Measurements from ENCODE around the gene WDR33.

Gene WDR33

GRCh38 chr2:127654084-127654837 is 156.7 kb downstream of the WDR33 start:
- no peak for ATAC-seq
- TF ChIP-seq BACH2 (CRISPR knock-in tag; IDR thresholded peaks at IDR 0.05; ENCODE audit: borderline replicate concordance) (no peak), OSR1 (CRISPR knock-in tag; IDR thresholded peaks at IDR 0.05) (no peak), RARB (CRISPR knock-in tag; IDR thresholded peaks at IDR 0.05) (no peak), ESRRG (CRISPR knock-in tag; IDR thresholded peaks at IDR 0.05) (no peak), ZFP3 (CRISPR knock-in tag; IDR thresholded peaks at IDR 0.05) (no peak), CSDC2 (CRISPR knock-in tag; IDR thresholded peaks at IDR 0.05) (no peak), ZNF8 (CRISPR knock-in tag; IDR thresholded peaks at IDR 0.05) (no peak), TCF4 (CRISPR knock-in tag; IDR thresholded peaks at IDR 0.05; ENCODE audit: borderline replicate concordance) (no peak), PPARA (CRISPR knock-in tag; IDR thresholded peaks at IDR 0.05; ENCODE audit: borderline replicate concordance) (no peak), POU6F1 (CRISPR knock-in tag; IDR thresholded peaks at IDR 0.05; ENCODE audit: borderline replicate concordance, low read depth) (no peak), ZNF565 (CRISPR knock-in tag; conservative IDR thresholded peaks at IDR 0.05; ENCODE audit: low read depth) (no peak), CSRNP3 (CRISPR knock-in tag; IDR thresholded peaks at IDR 0.05) (no peak), TOX (CRISPR knock-in tag; IDR thresholded peaks at IDR 0.05; ENCODE audit: borderline replicate concordance) (no peak), ZNF70 (CRISPR knock-in tag; IDR thresholded peaks at IDR 0.05) (no peak), ZFP30 (CRISPR knock-in tag; IDR thresholded peaks at IDR 0.05) (no peak), ZC3H10 (CRISPR knock-in tag; IDR thresholded peaks at IDR 0.05) (no peak), ISL1 (CRISPR knock-in tag; IDR thresholded peaks at IDR 0.05) (no peak), SNAI2 (CRISPR knock-in tag; IDR thresholded peaks at IDR 0.05) (no peak)
- TF ChIP-seq, protein P1, sequence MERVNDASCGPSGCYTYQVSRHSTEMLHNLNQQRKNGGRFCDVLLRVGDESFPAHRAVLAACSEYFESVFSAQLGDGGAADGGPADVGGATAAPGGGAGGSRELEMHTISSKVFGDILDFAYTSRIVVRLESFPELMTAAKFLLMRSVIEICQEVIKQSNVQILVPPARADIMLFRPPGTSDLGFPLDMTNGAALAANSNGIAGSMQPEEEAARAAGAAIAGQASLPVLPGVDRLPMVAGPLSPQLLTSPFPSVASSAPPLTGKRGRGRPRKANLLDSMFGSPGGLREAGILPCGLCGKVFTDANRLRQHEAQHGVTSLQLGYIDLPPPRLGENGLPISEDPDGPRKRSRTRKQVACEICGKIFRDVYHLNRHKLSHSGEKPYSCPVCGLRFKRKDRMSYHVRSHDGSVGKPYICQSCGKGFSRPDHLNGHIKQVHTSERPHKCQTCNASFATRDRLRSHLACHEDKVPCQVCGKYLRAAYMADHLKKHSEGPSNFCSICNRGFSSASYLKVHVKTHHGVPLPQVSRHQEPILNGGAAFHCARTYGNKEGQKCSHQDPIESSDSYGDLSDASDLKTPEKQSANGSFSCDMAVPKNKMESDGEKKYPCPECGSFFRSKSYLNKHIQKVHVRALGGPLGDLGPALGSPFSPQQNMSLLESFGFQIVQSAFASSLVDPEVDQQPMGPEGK (CRISPR knock-in tag; IDR thresholded peaks at IDR 0.05; ENCODE audit: borderline replicate concordance) = no peak
- TF ChIP-seq, protein P2, sequence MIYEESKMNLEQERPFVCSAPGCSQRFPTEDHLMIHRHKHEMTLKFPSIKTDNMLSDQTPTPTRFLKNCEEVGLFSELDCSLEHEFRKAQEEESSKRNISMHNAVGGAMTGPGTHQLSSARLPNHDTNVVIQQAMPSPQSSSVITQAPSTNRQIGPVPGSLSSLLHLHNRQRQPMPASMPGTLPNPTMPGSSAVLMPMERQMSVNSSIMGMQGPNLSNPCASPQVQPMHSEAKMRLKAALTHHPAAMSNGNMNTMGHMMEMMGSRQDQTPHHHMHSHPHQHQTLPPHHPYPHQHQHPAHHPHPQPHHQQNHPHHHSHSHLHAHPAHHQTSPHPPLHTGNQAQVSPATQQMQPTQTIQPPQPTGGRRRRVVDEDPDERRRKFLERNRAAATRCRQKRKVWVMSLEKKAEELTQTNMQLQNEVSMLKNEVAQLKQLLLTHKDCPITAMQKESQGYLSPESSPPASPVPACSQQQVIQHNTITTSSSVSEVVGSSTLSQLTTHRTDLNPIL (CRISPR knock-in tag; IDR thresholded peaks at IDR 0.05; ENCODE audit: low read depth) = no peak

DNA sequence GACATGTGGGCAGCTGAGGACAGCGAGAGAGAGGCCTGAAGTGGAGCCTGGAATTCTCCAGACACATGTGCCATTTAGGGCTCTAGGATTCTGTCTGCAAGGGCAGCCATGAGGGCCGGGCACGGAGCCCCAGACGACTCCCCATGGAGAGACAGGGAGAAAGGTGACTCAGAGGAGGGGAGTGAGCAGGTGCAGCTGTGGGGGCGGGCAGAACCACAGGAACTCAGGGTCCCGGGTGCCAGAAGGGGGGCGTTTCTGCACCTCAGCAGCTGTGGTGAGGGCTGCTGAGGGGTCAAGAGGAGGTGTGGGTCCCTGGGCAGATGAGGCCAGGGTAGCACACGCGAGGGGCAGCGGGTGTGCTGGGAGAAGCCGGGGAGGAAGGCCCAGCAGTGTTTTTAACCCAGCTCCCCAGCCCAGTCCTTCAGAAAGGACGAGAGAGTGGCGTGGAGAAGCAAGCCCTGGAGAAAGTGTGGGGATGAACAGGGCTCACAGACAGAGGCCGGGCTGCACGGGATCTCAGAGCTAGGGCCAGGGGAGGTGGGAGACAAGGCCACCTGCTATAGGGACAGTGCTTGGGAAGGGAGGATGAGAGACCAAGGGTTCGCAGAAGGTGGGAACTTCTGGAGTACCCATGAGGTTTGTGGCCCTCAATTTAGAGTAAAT is 157.4 kb downstream of the WDR33 start:
- ATAC-seq = no peak
- TF ChIP-seq ZNF8 (CRISPR knock-in tag; IDR thresholded peaks at IDR 0.05) (no peak), ESRRG (CRISPR knock-in tag; IDR thresholded peaks at IDR 0.05) (no peak), TOX (CRISPR knock-in tag; IDR thresholded peaks at IDR 0.05; ENCODE audit: borderline replicate concordance) (no peak), BACH2 (CRISPR knock-in tag; IDR thresholded peaks at IDR 0.05; ENCODE audit: borderline replicate concordance) (no peak), ZC3H10 (CRISPR knock-in tag; IDR thresholded peaks at IDR 0.05) (no peak), ZFP3 (CRISPR knock-in tag; IDR thresholded peaks at IDR 0.05) (no peak), ISL1 (CRISPR knock-in tag; IDR thresholded peaks at IDR 0.05) (no peak), ZNF565 (CRISPR knock-in tag; conservative IDR thresholded peaks at IDR 0.05; ENCODE audit: low read depth) (no peak), SNAI2 (CRISPR knock-in tag; IDR thresholded peaks at IDR 0.05) (no peak), TSHZ2 (CRISPR knock-in tag; IDR thresholded peaks at IDR 0.05) (no peak), ZFP30 (CRISPR knock-in tag; IDR thresholded peaks at IDR 0.05) (no peak)
- TF ChIP-seq, protein P1 (CRISPR knock-in tag; IDR thresholded peaks at IDR 0.05; ENCODE audit: borderline replicate concordance) = no peak

Data from SK-N-SH treated with all-trans-retinoic acid at 6 μM for 48 hours (cell line).